Measurements from ENCODE around the gene RASSF4.
A peak's percentile ranks its signal among the peaks of the same experiment; 100 is the strongest.

RASSF4 gene

GRCh38 chr10:44990965-44991364, 31.4 kb downstream of the RASSF4 start:
- DNase-seq: no peak

DNA sequence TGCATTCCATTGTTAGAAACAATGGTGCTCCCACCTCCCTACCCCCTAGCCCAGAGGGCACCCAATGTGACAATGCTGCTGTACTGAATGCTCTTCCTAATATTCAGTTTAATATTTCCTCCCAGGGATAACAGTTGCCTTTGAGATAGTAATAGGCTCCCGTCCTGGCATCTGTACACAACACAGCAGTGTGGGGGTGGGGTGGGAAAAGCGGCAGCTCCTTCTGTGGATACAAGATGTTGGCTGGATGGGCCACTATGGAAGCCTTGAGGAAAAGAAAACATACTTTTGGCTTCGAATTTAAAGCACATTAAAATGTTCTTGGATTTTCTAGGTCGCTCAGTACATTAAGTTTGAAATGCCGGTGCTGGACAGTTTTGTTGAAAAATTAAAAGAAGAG, 32.0 kb downstream of the RASSF4 start:
- no peak for DNase-seq

DNA sequence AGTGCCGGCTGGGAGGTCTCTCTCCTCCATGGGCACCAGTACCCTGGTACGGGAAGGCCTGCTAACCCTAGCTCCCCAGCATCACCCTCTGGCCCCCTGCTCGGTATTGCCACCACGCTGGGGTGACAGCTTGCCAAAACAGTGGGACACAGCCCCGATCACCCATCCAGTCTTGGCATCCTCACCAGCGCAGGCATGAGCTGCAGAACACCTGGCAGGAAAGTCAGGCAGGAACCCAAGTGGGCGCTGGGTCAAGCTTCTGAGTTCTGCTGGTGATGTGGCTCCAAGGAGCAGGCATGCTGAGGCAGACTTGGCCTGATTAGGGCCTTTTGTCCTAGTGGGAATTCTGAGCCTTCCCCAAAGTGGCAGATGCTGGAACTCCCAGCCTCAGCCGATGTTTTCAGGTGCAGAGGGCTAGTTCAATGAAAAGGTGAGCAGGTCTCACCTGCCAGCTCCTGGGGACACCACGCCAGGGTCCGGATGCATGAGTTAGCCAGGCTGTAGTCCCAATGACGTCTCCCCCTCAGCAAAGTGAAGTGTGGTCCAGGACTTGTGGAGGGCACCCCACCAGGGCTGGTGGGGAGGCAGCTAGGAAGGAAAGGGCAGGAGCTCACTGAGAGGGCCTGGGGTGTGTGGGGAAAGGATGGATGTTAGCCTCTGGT, 32.6 kb downstream of the RASSF4 start:
- no peak for DNase-seq

GRCh38 chr10:44992732-44993225, 33.2 kb downstream of the RASSF4 start:
- DNase-seq: no peak

DNA sequence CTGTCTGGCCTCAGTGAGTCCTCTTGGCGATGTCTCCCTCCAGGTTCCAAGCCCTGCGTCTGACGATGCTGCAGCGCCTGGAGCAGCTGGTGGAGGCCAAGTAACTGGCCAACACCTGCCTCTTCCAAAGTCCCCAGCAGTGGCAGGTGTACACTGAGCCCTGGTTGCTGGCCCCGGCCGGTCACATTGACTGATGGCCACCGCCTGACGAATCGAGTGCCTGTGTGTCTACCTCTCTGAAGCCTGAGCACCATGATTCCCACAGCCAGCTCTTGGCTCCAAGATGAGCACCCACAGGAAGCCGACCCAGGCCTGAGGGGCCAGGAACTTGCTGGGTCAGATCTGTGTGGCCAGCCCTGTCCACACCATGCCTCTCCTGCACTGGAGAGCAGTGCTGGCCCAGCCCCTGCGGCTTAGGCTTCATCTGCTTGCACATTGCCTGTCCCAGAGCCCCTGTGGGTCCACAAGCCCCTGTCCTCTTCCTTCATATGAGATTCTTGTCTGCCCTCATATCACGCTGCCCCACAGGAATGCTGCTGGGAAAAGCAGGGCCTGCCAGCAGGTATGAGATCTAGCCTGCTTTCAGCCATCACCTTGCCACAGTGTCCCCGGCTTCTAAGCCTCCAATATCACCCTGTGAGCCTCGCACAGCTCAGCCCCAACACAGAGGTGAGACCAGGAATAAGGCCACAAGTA, 33.8 kb downstream of the RASSF4 start:
- DNase-seq: no peak

GRCh38 chr10:44993922-44994751, 34.5 kb downstream of the RASSF4 start:
- no peak for DNase-seq

GRCh38 chr10:44994752-44995530, 35.3 kb downstream of the RASSF4 start:
- no peak for DNase-seq

GRCh38 chr10:44995581-44995913, 35.9 kb downstream of the RASSF4 start:
- no peak for DNase-seq

DNA sequence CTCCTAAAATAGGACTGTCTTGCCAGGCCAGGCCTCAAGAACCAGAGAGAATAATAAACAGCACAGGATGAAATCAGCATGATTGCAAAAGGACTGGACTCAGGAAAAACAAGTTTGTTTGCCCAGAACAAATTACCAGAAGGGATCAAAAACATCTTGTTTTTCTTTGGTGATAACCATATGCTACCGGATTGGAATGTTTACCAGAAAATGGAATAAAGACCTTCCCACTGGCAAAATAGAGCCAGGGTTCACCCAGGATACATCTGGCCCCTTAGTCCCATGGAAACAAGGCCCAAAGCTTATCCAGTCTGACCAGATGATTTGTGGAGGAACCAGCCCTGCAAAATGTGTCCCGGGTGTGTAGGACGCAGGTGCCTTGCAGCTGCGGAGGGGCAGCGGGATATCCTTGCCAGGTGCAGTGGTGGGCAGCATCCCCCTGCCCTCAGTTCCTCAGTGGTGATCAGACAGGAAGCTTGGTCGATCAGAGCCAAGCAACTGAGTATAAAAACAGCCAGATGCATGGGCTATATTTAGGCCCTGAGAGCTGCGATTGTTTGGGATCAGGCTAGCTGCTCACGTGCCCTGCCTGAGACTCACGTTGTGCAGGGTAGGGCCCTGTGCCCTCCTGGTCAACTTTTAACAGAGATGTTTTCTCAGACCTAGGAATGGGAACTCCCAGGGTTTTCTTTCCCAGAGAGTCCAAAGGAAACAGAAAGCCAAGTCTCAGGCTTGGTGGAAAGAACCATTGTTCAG, 36.5 kb downstream of the RASSF4 start:
- DNase-seq: no peak

DNA sequence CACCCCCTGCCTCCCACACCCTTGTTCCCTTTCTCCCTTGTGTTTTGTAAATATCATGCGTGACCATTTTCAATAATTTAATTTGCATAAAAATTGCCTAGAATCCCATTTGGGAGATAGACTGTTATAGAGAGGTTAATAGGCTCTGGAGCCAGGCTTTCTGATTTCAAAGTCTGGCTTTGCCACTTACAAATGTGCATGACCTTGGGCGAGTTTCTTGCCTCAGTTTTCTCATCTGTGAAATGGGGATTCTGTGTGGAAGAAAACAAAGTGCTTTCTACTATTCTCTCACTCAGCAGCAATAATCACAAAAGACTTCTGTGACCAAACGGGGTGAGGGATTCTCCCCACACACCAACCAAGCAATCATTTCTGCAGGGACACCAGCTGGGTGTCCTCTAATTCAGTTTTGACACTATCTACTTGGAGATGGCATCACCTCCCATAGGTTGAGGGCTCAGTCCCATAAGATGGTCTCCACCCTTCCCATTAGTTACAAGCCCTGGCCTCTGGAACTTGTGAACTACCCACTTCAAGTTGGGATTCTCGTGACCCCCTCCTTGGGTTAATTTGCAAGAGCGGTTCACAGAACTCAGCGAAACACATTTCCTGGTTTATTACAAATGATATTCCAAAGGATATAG, 37.6 kb downstream of the RASSF4 start:
- no peak for DNase-seq

DNA sequence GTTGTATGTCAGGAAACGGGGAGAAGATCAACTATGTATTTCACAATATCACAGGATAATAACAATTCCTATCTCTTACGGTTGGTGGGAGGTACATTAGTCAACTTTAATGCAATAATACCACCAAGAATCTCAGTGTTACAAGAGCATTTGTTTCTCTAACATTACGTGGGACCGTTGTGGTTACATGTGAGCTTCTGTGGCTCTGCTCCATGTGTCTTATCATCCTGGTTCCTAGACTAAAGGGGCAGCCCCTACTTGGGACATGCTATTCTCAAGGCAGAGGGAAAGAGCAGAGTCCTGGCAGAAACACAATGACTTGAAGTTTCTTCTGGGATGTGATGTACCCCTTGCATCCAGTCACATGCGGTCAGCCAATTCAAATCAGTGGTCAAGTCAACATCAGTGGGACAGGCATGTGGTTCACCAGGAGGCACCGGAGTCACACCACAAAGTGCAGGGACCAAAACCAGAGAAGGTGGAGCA, 38.6 kb downstream of the RASSF4 start:
- no peak for DNase-seq

GRCh38 chr10:45000138-45000751, 40.6 kb downstream of the RASSF4 start:
- no peak for DNase-seq

- DNase-seq: peak; percentile 65
Observed at GRCh38 chr10:45000752-45001380, 41.3 kb downstream of the RASSF4 start, which contains the start of gene ZNF22. ZNF22 (plus strand) TSS chr10:45000923; CDS start chr10:45003369, 2,446 bp downstream.

DNA sequence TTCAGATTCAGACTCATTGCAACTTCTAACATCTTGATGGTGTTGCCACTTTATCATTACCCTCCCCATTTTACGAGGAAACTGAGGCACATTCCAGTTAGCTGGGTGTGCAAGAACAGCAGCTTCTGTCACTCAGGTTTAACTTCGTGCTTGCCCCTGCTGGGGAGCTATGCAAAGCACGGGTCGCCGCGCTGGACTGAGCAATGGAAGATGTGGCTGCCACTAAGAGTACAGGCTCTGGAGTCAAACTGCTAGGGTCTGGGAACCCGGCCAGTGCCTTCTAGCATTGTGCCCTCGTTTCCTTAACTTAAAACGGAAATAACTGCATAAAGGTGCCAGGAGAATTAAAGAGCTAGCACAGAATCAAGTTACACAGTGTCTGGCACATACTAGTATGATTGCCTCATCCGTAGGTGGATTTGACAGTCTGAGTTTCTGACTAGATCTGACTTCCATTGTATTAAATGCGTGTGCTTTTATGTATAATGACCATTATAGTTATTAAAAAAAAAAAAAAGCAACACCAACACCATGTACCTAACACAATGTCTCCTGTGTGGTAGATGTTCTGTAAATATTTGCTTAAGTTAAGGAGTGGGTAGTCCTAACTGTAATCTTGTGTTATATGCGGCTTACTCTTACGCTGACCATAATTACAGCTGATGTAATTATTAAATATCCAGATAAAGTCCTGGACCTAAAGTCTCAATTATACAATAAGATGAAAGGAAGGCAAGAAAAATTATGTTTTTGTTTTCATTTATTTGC, 42.0 kb downstream of the RASSF4 start:
- DNase-seq: peak; percentile 55

GRCh38 chr10:45003432-45004000, 43.9 kb downstream of the RASSF4 start:
- no peak for DNase-seq

- no peak for DNase-seq
Observed at GRCh38 chr10:45004661-45005060, 45.1 kb downstream of the RASSF4 start.

- no peak for DNase-seq
Observed at GRCh38 chr10:45005284-45005683, 45.7 kb downstream of the RASSF4 start.

DNA sequence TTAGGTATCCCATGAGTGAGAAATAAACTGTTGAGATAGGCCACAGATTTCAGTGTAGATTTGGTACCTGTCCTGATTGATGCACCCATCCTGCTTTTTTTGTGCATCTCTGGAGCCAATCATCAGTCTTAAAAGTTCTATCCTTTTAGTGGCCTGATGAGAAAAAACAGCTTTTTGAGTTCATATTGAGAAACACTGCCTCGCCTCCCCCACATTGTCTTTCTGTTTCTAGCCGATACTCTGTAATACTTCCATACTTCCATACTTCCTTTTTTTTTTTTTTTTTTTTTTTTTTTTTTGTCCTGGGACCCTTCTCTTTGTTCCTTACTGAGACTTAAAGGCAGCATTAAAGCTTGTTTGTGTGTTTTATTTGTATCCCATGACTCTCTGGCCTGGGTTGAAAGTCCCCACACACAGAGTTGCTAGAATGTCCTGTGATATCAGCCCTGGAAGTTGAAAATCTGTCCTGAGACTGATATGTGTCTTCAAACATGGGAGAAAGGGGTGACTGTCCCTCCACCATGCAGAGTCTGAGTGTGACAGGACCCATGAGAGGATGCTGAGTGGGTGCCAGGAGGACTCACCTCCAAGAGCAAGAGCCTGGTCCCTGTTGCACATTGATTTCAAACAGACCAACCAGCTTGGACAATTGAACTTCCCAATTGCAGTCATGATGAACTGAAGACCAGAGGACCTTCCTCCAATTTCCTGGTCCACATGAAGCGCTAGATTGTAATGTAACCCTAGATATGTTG, 46.9 kb downstream of the RASSF4 start:
- no peak for DNase-seq
